T-cell (primary cell): ENCODE data around the gene ITPR2. TPM values are rescaled to one million over a fixed set of nuclear protein-coding genes. Genes with fewer than 3 reads are reported as not detected.

Experiments used
- ATAC-seq, 4 experiments: fragments of 200-7000 bp in 3 of 4; fragments of 150-1000 bp in 1 of 4; cut with Tn5 transposase; replicated peaks in 1 of 4; 1 replicate in 3 of 4; 2 replicates in 1 of 4; pipeline ENCODE4 v1.10.0; 2021; ENCODE audit warnings: moderate library complexity in 3 of 4, mild to moderate bottlenecking in 2 of 4, moderate number of reproducible peaks in 1 of 4
- CTCF ChIA-PET, 2 donors: fragments of 300-600 bp; sonication (Branson Sonifier 250); formaldehyde crosslinking; loops; one replicate each; lab custom pipeline; 2022; ENCODE audit warnings: antibody characterized with exemption in 2 of 2; lab: Charles Lee
- POLR2A ChIA-PET, 2 donors: fragments of 300-600 bp; sonication (Branson Sonifier 250); formaldehyde crosslinking; loops; one replicate each; lab custom pipeline; 2022; ENCODE audit warnings: antibody characterized with exemption in 2 of 2; lab: Charles Lee
- DNase-seq, 35 experiments: peaks; one replicate each; pipeline versions ENCODE4 v3.0.0 to v3.0.0-alpha.2; 2013 to 2023
- H3K27ac ChIP-seq: one replicate; pipeline ENCODE4 v1.5.1; 2013; ENCODE audit warnings: low read length
- H3K27me3 ChIP-seq, 2 experiments: replicated peaks in 1 of 2; 1 replicate in 1 of 2; 2 replicates in 1 of 2; pipeline versions ENCODE4 v1.6.1 to v1.7.0; 2013; ENCODE audit warnings: low read length in 1 of 2, mixed read lengths in 1 of 2; ENCODE audit not compliant: control insufficient read depth in 2 of 2, insufficient read depth in 2 of 2; ENCODE audit errors: extremely low read depth in 1 of 2
- H3K36me3 ChIP-seq, 2 donors: 1 replicate in 1 of 2; 2 replicates in 1 of 2; pipeline versions ENCODE4 v1.6.1 to v1.7.0; 2013; ENCODE audit warnings: low read length in 1 of 2; ENCODE audit not compliant: control insufficient read depth in 2 of 2, insufficient read depth in 1 of 2; ENCODE audit errors: extremely low read depth in 1 of 2
- H3K4me1 ChIP-seq, 2 experiments: 1 replicate in 1 of 2; 2 replicates in 1 of 2; pipeline versions ENCODE4 v1.6.1 to v1.7.0; 2013; ENCODE audit warnings: low read length in 2 of 2, mixed read lengths in 1 of 2; ENCODE audit not compliant: insufficient read depth in 2 of 2, control insufficient read depth in 1 of 2; ENCODE audit errors: extremely low read depth in 1 of 2
- H3K4me3 ChIP-seq, 2 donors: 1 replicate in 1 of 2; 2 replicates in 1 of 2; pipeline versions ENCODE4 v1.5.1 to v1.7.0; 2013; ENCODE audit warnings: mild to moderate bottlenecking in 2 of 2, low read length in 1 of 2, moderate library complexity in 1 of 2; ENCODE audit not compliant: control insufficient read depth in 1 of 2; ENCODE audit errors: extremely low read depth in 1 of 2
- H3K9me3 ChIP-seq: 2 replicates; pipeline ENCODE4 v1.7.0; 2013
- H3K27ac Mint-ChIP-seq, 2 donors: one replicate each; pipeline ENCODE4 v1.8.0; 2020 to 2021; ENCODE audit warnings: mild to moderate bottlenecking in 2 of 2, mixed read lengths in 2 of 2
- H3K27me3 Mint-ChIP-seq, 2 donors: one replicate each; pipeline ENCODE4 v1.8.0; 2021 to 2022; ENCODE audit warnings: mixed read lengths in 2 of 2
- H3K36me3 Mint-ChIP-seq: one replicate; pipeline ENCODE4 v1.8.0; 2021; ENCODE audit warnings: mixed read lengths
- H3K4me1 Mint-ChIP-seq, 3 donors: one replicate each; pipeline ENCODE4 v1.8.0; 2020 to 2022; ENCODE audit warnings: mixed read lengths in 3 of 3, mild to moderate bottlenecking in 1 of 3
- H3K4me3 Mint-ChIP-seq, 3 donors: one replicate each; pipeline ENCODE4 v1.8.0; 2020 to 2022; ENCODE audit warnings: mild to moderate bottlenecking in 3 of 3, mixed read lengths in 3 of 3, moderate library complexity in 3 of 3
- H3K9me3 Mint-ChIP-seq, 3 donors: one replicate each; pipeline ENCODE4 v1.8.0; 2020 to 2022; ENCODE audit warnings: mixed read lengths in 3 of 3
- WGBS: methylation state at CpG from one replicate; pipeline ENCODE4 v1.1.5; 2013; ENCODE audit warnings: missing lambda C conversion rate; ENCODE audit not compliant: insufficient coverage; 5-methylcytosine and 5-hydroxymethylcytosine counted together
- total RNA-seq, 35 experiments: library from RNA in 6 of 35; stranded (reverse) in 6 of 35; fragments of 120-200 nt in 1 of 35; gene quantifications; one replicate each; pipeline versions ENCODE4 v1.2.1 to v1.2.4 and lab custom pipeline; 2013 to 2026

Gene ITPR2
- total RNA-seq, 5 donors from 2014 or later (not counting 1 experiment from before 2014, with no cell fraction given) = 38.8 to 52.5 (median 44.5) TPM

- Histone ChIP-seq H3K9me3 (no peaks in the 10 kb centered on the region), H3K27me3 (no peaks in the 10 kb centered on the region), H3K27ac (no peak overlapping the region), H3K36me3 (peaks cover 2 to 5% of the 10 kb centered on the region in 2 donors), H3K4me3 (no peak overlapping the region), H3K4me1 (no peaks in the 10 kb centered on the region)
- Mint-ChIP-seq H3K27ac (no peak overlapping the region), H3K4me1 (no peaks in the 10 kb centered on the region), H3K9me3 (peaks cover 20 to 40% (median 33%) of the 10 kb centered on the region in 3 donors), H3K36me3 (peaks cover 48% of the 10 kb centered on the region), H3K4me3 (no peak overlapping the region), H3K27me3 (no peaks in the 10 kb centered on the region)
- DNase-seq (no peak), ATAC-seq (no peak)
- 94% methylated on average over 6 of the region's 6 CpGs for WGBS
- POLR2A ChIA-PET = no interaction called here
- CTCF ChIA-PET = no interaction called here
These were observed 498.3 kb downstream of the ITPR2 start for GRCh38 chr12:26334621-26335124.

- Mint-ChIP-seq H3K36me3 (peaks cover 23% of the 10 kb centered on the region), H3K4me3 (no peak overlapping the region), H3K9me3 (peaks cover 22 to 46% (median 42%) of the 10 kb centered on the region in 3 donors), H3K27ac (no peak overlapping the region), H3K27me3 (peaks cover under 1 to 1% of the 10 kb centered on the region in 2 donors), H3K4me1 (peaks cover 0 to 3% (median 0%) of the 10 kb centered on the region in 3 donors)
- Histone ChIP-seq H3K4me3 (no peak overlapping the region), H3K27ac (no peak overlapping the region), H3K9me3 (no peaks in the 10 kb centered on the region), H3K36me3 (peaks cover 0 to 5% of the 10 kb centered on the region in 2 donors), H3K4me1 (no peaks in the 10 kb centered on the region), H3K27me3 (no peaks in the 10 kb centered on the region)
- no peak for DNase-seq
- ChIA-PET CTCF (no interaction called here), POLR2A (no interaction called here)
- WGBS = 100% methylated on average over 1 of the region's 4 CpGs
- ATAC-seq = no peak
These were observed 501.0 kb downstream of the ITPR2 start for GRCh38 chr12:26331960-26332359.

- Mint-ChIP-seq H3K27me3 (peaks cover 2 to 4% of the 10 kb centered on the region in 2 donors), H3K4me3 (no peak overlapping the region), H3K9me3 (peaks cover 23 to 46% (median 44%) of the 10 kb centered on the region in 3 donors), H3K27ac (no peak overlapping the region), H3K36me3 (peaks cover 18% of the 10 kb centered on the region), H3K4me1 (peaks cover 0 to 3% (median 0%) of the 10 kb centered on the region in 3 donors)
- no peaks in the 10 kb centered on the region for H3K9me3 ChIP-seq
- H3K27me3 ChIP-seq = no peaks in the 10 kb centered on the region
- WGBS = 100% methylated on average over 1 of the region's 3 CpGs
- H3K36me3 ChIP-seq = peaks cover 0 to 5% of the 10 kb centered on the region in 2 donors
- ChIA-PET CTCF (no interaction called here), POLR2A (no interaction called here)
- no peak overlapping the region for H3K27ac ChIP-seq
- DNase-seq = no peak
- no peak overlapping the region for H3K4me3 ChIP-seq
- H3K4me1 ChIP-seq = no peaks in the 10 kb centered on the region
- ATAC-seq = no peak
These were observed 501.9 kb downstream of the ITPR2 start for GRCh38 chr12:26331136-26331535.

GRCh38 chr12:26327975-26328644, 504.9 kb downstream of the ITPR2 start:
- CTCF ChIA-PET = no interaction called here

GRCh38 chr12:26323673-26324072, 509.3 kb downstream of the ITPR2 start:
- Mint-ChIP-seq H3K27ac (no peak overlapping the region), H3K27me3 (peaks cover 5 to 14% of the 10 kb centered on the region in 2 donors), H3K36me3 (no peaks in the 10 kb centered on the region), H3K4me3 (no peak overlapping the region), H3K4me1 (peaks cover 0 to 3% (median 0%) of the 10 kb centered on the region in 3 donors), H3K9me3 (peaks cover 0 to 13% (median 11%) of the 10 kb centered on the region in 3 donors)
- peaks cover 0 to 1% of the 10 kb centered on the region in 2 experiments for H3K27me3 ChIP-seq
- no CpG with 5 or more reads among the region's 2 CpGs for WGBS
- H3K36me3 ChIP-seq = no peaks in the 10 kb centered on the region
- ChIA-PET CTCF (no interaction called here), POLR2A (no interaction called here)
- H3K4me3 ChIP-seq = no peak overlapping the region
- no peak for ATAC-seq
- no peak overlapping the region for H3K27ac ChIP-seq
- no peaks in the 10 kb centered on the region for H3K9me3 ChIP-seq
- no peaks in the 10 kb centered on the region for H3K4me1 ChIP-seq
- DNase-seq = no peak

More at GRCh38 chr12:26327975-26328644, 504.9 kb downstream of the ITPR2 start:
- peaks cover 2 to 4% of the 10 kb centered on the region in 2 donors for H3K27me3 Mint-ChIP-seq
- 20% methylated on average over 1 of the region's 4 CpGs for WGBS
- ATAC-seq (no peak), DNase-seq (no peak)
- peaks cover 0 to 3% (median 0%) of the 10 kb centered on the region in 3 donors for H3K4me1 Mint-ChIP-seq
- H3K36me3 Mint-ChIP-seq = no peaks in the 10 kb centered on the region
- no peak overlapping the region for H3K27ac Mint-ChIP-seq
- Histone ChIP-seq H3K36me3 (no peaks in the 10 kb centered on the region), H3K27me3 (no peaks in the 10 kb centered on the region), H3K27ac (no peak overlapping the region), H3K9me3 (no peaks in the 10 kb centered on the region), H3K4me3 (no peak overlapping the region), H3K4me1 (no peaks in the 10 kb centered on the region)
- POLR2A ChIA-PET = no interaction called here
- peaks cover 13 to 29% (median 25%) of the 10 kb centered on the region in 3 donors for H3K9me3 Mint-ChIP-seq
- no peak overlapping the region for H3K4me3 Mint-ChIP-seq

- no peak overlapping the region for H3K4me3 Mint-ChIP-seq
These were observed 513.5 kb downstream of the ITPR2 start for GRCh38 chr12:26319511-26319910.

More at GRCh38 chr12:26319511-26319910, 513.5 kb downstream of the ITPR2 start:
- peaks cover 7 to 14% (median 10%) of the 10 kb centered on the region in 3 donors for H3K9me3 Mint-ChIP-seq
- H3K4me3 ChIP-seq = no peak overlapping the region
- POLR2A ChIA-PET = no interaction called here
- H3K36me3 ChIP-seq = no peaks in the 10 kb centered on the region
- no peak overlapping the region for H3K27ac Mint-ChIP-seq
- no peaks in the 10 kb centered on the region for H3K4me1 Mint-ChIP-seq
- H3K27me3 Mint-ChIP-seq = peaks cover 13 to 15% of the 10 kb centered on the region in 2 donors
- CTCF ChIA-PET = no interaction called here
- H3K9me3 ChIP-seq = no peaks in the 10 kb centered on the region
- 93% methylated on average over 3 of the region's 5 CpGs for WGBS
- no peaks in the 10 kb centered on the region for H3K36me3 Mint-ChIP-seq
- DNase-seq = no peak
- no peak overlapping the region for H3K27ac ChIP-seq
- no peaks in the 10 kb centered on the region for H3K4me1 ChIP-seq
- no peak for ATAC-seq
- peaks cover 0 to 17% of the 10 kb centered on the region in 2 experiments for H3K27me3 ChIP-seq
